Fibroblast of lung (primary cell): ENCODE measurements around the gene SHISA5. TPM values are rescaled to one million over a fixed set of nuclear protein-coding genes. Genes with fewer than 3 reads are reported as not detected.
A peak's percentile ranks its signal among the peaks of the same experiment; 100 is the strongest.

Source experiments
- DNase-seq, 2 donors: peaks; one replicate each; pipeline versions ENCODE4 v3.0.0 to v3.0.0-alpha.2; 2010; ENCODE audit warnings: low read depth in 2 of 2
- H2AFZ ChIP-seq: 2 replicates; pipeline ENCODE4 v1.5.1; 2012; ENCODE audit warnings: low read length, control low read depth, inconsistent platforms
- H3K27ac ChIP-seq: 2 replicates; pipeline ENCODE4 v1.5.1; 2011; ENCODE audit warnings: low read length, control low read depth; ENCODE audit not compliant: insufficient read depth
- H3K27me3 ChIP-seq: 2 replicates; pipeline ENCODE4 v1.5.1; 2011; ENCODE audit warnings: mild to moderate bottlenecking, low read length; ENCODE audit not compliant: control insufficient read depth, insufficient read depth
- H3K36me3 ChIP-seq: 2 replicates; pipeline ENCODE4 v1.5.1; 2011; ENCODE audit warnings: low read length; ENCODE audit not compliant: control insufficient read depth, insufficient read depth
- H3K4me1 ChIP-seq: 2 replicates; pipeline ENCODE4 v1.5.1; 2011; ENCODE audit warnings: low read length; ENCODE audit not compliant: control insufficient read depth, insufficient read depth; ENCODE audit errors: extremely low read depth
- H3K4me2 ChIP-seq: 2 replicates; pipeline ENCODE4 v1.5.1; 2011; ENCODE audit warnings: low read length, control low read depth; ENCODE audit not compliant: insufficient read depth; ENCODE audit errors: extremely low read depth
- H3K4me3 ChIP-seq, 4 experiments: fragments of 200-600 bp in 1 of 4; sonication (generic) in 1 of 4; replicated peaks in 1 of 4; 2 replicates each; pipeline ENCODE4 v1.5.1; 2011 to 2016; ENCODE audit warnings: low read length in 4 of 4, low read depth in 3 of 4, mild to moderate bottlenecking in 3 of 4, control low read depth in 2 of 4, inconsistent platforms in 1 of 4, mixed read lengths in 1 of 4; ENCODE audit not compliant: insufficient read depth in 1 of 4; ENCODE audit errors: control extremely low read depth in 1 of 4
- H3K79me2 ChIP-seq: 2 replicates; pipeline ENCODE4 v1.5.1; 2012; ENCODE audit warnings: mild to moderate bottlenecking, low read length, inconsistent platforms; ENCODE audit not compliant: control insufficient read depth, insufficient read depth
- H3K9ac ChIP-seq: 2 replicates; pipeline ENCODE4 v1.5.1; 2011; ENCODE audit warnings: mild to moderate bottlenecking, low read length, control low read depth; ENCODE audit not compliant: insufficient read depth
- H3K9me3 ChIP-seq: 2 replicates; pipeline ENCODE4 v1.5.1; 2012; ENCODE audit warnings: low read depth, low read length; ENCODE audit not compliant: control insufficient read depth, insufficient read depth
- H4K20me1 ChIP-seq: 2 replicates; pipeline ENCODE4 v1.5.1; 2011; ENCODE audit warnings: low read length; ENCODE audit not compliant: control insufficient read depth, insufficient read depth; ENCODE audit errors: extremely low read depth
- EZH2 ChIP-seq: IDR thresholded peaks from 2 replicates; pipeline ENCODE4 v1.5.1; 2012; ENCODE audit warnings: low read length, control low read depth, mild to moderate bottlenecking; ENCODE audit errors: missing control alignments
- polyA plus RNA-seq, 2 donors: library from polyadenylated mRNA; depleted of rRNA in 1 of 2; stranded (reverse) in 1 of 2; unstranded in 1 of 2; fragments of >200 nt; gene quantifications; 2 replicates each; pipeline ENCODE4 v1.2.1, GENCODE V29; 2011 to 2012; ENCODE audit warnings: missing spikeins in 1 of 2
- total RNA-seq: library from RNA; depleted of rRNA; stranded (reverse); fragments of >200 nt; gene quantifications from 2 replicates; pipeline ENCODE4 v1.2.1, GENCODE V29; 2014
- TF ChIP-seq, protein P1 (sequence below), 2 donors: IDR thresholded peaks in 1 of 2; conservative IDR thresholded peaks in 1 of 2; 1 replicate in 1 of 2; 2 replicates in 1 of 2; pipeline ENCODE4 v1.5.1; 2011 to 2012; ENCODE audit warnings: low read length in 2 of 2, control low read depth in 1 of 2, inconsistent platforms in 1 of 2, low read depth in 1 of 2, mild to moderate bottlenecking in 1 of 2

Gene SHISA5
- total and polyA plus RNA-seq, 2 donors (not counting 1 experiment from before 2014, with no cell fraction given), result 136 to 139 TPM

DNA sequence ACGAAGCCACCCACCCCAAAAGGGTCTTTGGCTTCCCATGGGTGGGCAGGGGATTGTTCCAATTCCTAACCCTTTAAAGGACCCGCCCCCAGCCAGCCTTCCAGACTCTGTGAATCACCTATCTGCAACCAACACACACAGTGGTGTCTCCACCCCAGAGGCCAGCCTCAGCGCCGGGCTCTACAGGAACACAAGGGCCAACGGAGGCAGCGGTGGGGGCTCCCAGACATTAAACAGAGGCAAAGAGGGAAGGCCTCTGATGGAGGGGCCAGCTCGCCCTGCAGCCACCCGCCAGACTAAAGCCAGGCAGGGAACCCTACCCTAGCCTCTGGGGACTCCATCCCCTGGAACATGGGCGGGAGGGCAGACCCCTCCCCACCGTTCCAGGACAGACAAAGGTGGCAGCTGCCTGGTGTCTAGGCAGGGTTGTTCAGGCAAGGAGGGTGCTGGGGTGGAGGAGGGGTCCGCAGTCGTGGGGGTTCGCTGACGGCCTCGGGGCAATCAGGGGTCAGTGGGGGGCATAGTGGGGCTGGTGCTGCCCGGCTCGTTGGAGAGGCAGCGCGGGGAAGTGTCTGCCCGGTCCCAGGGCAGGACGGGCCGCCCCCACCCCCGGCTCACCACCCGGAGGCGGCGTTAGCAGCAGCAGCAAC is 448 bp downstream of the SHISA5 start:
- H3K4me3 ChIP-seq, result peak overlapping the region; percentile 66 to 84 (median 76)
- H3K36me3 ChIP-seq, result no peaks in the 10 kb centered on the region
- H3K9ac ChIP-seq, result peak overlapping the region; percentile 74
- peak overlapping the region; percentile 97 for H3K4me2 ChIP-seq
- peak overlapping the region; percentile 59 for H3K27ac ChIP-seq
- TF ChIP-seq, protein P1, sequence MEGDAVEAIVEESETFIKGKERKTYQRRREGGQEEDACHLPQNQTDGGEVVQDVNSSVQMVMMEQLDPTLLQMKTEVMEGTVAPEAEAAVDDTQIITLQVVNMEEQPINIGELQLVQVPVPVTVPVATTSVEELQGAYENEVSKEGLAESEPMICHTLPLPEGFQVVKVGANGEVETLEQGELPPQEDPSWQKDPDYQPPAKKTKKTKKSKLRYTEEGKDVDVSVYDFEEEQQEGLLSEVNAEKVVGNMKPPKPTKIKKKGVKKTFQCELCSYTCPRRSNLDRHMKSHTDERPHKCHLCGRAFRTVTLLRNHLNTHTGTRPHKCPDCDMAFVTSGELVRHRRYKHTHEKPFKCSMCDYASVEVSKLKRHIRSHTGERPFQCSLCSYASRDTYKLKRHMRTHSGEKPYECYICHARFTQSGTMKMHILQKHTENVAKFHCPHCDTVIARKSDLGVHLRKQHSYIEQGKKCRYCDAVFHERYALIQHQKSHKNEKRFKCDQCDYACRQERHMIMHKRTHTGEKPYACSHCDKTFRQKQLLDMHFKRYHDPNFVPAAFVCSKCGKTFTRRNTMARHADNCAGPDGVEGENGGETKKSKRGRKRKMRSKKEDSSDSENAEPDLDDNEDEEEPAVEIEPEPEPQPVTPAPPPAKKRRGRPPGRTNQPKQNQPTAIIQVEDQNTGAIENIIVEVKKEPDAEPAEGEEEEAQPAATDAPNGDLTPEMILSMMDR (conservative IDR thresholded peaks at IDR 0.05 in 1 of 2, IDR thresholded peaks at IDR 0.05 in 1 of 2; ENCODE audit: low read depth in 1 of 2, low read length in 2 of 2), result no peak
- TF ChIP-seq EZH2, result no peak
- no peaks in the 10 kb centered on the region for H3K79me2 ChIP-seq
- H2AFZ ChIP-seq, result peak overlapping the region; percentile 67
- peak; percentile 37 to 69 for DNase-seq
- no peaks in the 10 kb centered on the region for H3K27me3 ChIP-seq
- no peaks in the 10 kb centered on the region for H4K20me1 ChIP-seq
- peaks cover 12% of the 10 kb centered on the region for H3K4me1 ChIP-seq
- no peaks in the 10 kb centered on the region for H3K9me3 ChIP-seq

DNA sequence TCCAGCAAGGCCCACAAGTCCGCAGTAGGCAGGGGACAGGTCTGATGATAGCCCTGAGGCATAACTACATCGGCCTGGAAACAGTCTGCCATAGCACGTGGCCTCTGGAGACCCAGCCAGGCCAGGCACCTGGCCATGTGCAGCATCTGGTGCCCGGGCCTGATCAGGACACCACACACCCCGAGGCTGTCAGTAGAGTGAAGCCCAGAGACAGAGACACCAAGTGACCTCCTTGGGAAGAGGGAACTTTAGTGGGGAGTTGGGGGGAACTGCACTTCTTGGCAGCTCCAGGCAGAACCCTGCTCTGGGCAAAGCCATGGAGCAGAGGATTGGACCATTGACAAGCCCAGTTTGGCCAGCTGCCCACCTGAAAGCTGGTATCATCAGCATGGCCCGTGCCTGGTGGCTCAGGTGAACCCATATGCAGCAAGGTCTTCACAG is 1.2 kb downstream of the SHISA5 start:
- Histone ChIP-seq H4K20me1 (no peaks in the 10 kb centered on the region), H3K4me1 (peaks cover 12% of the 10 kb centered on the region), H3K36me3 (no peaks in the 10 kb centered on the region), H2AFZ (no peak overlapping the region), H3K27me3 (no peaks in the 10 kb centered on the region), H3K4me3 (peak overlapping the region in 3 of 4 experiments; percentile 66 to 76 (median 75)), H3K27ac (no peak overlapping the region), H3K4me2 (peak overlapping the region; percentile 97), H3K9me3 (no peaks in the 10 kb centered on the region), H3K79me2 (no peaks in the 10 kb centered on the region), H3K9ac (no peak overlapping the region)
- TF ChIP-seq, protein P1 (conservative IDR thresholded peaks at IDR 0.05 in 1 of 2, IDR thresholded peaks at IDR 0.05 in 1 of 2; ENCODE audit: low read depth in 1 of 2, low read length in 2 of 2), result no peak
- TF ChIP-seq EZH2, result no peak
- no peak for DNase-seq

DNA sequence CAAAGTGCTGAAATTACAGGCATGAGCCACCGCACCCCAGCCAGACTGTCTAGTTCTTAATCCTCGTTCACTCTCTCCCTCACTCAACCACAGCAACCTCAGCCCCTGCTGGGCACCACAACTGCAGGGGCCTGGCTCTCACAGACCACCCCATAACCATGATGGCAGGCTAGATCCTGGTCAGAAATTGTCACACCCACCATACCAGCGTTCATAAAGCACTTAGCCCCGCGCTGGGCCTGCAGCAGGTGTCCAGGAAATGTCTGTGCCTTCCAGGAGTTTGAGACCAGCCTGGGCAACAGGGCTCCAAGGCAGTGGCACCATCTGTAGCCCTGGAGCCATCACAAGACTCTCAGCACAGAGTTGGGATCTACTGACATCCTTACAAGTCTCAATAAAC is 1.9 kb downstream of the SHISA5 start:
- Histone ChIP-seq H2AFZ (no peak overlapping the region), H3K4me2 (no peak overlapping the region), H3K27me3 (no peaks in the 10 kb centered on the region), H3K9ac (no peak overlapping the region), H4K20me1 (no peaks in the 10 kb centered on the region), H3K79me2 (no peaks in the 10 kb centered on the region), H3K36me3 (no peaks in the 10 kb centered on the region), H3K9me3 (no peaks in the 10 kb centered on the region), H3K4me1 (peaks cover 8% of the 10 kb centered on the region), H3K4me3 (no peak overlapping the region), H3K27ac (no peak overlapping the region)
- no peak for DNase-seq
- TF ChIP-seq, protein P1 (conservative IDR thresholded peaks at IDR 0.05 in 1 of 2, IDR thresholded peaks at IDR 0.05 in 1 of 2; ENCODE audit: low read depth in 1 of 2, low read length in 2 of 2), result no peak
